Activated CD8-positive, alpha-beta memory T cell treated with anti-CD3 and anti-CD28 coated beads, Interleukin-2, amount 10 ng/mL, durations not matched to agents 7 days and 5 days (primary cell): ENCODE data around the gene HNRNPUL2. TPM values are rescaled to one million over a fixed set of nuclear protein-coding genes. Genes with fewer than 3 reads are reported as not detected.

Source experiments
- ATAC-seq: fragments of 150-1000 bp; cut with Tn5 transposase; one replicate; pipeline ENCODE4 v1.10.0; 2021; ENCODE audit warnings: moderate library complexity
- CTCF ChIA-PET: fragments of 350-600 bp; sonication (Branson Sonifier 250); formaldehyde crosslinking; loops from one replicate; lab custom pipeline; 2021; ENCODE audit warnings: antibody characterized with exemption; lab: Charles Lee
- DNase-seq: peaks from one replicate; pipeline ENCODE4 v3.0.0-alpha.2; 2020
- H3K27ac Mint-ChIP-seq: one replicate; pipeline ENCODE4 v1.8.0; 2021; ENCODE audit warnings: mild to moderate bottlenecking, mixed read lengths
- H3K27me3 Mint-ChIP-seq: one replicate; pipeline ENCODE4 v1.8.0; 2021; ENCODE audit warnings: mixed read lengths
- H3K36me3 Mint-ChIP-seq: one replicate; pipeline ENCODE4 v1.8.0; 2021; ENCODE audit warnings: mild to moderate bottlenecking, mixed read lengths
- H3K4me1 Mint-ChIP-seq: one replicate; pipeline ENCODE4 v1.8.0; 2021; ENCODE audit warnings: mixed read lengths
- H3K4me3 Mint-ChIP-seq: one replicate; pipeline ENCODE4 v1.8.0; 2021; ENCODE audit warnings: mild to moderate bottlenecking, moderate library complexity, mixed read lengths
- H3K9me3 Mint-ChIP-seq: one replicate; pipeline ENCODE4 v1.8.0; 2022; ENCODE audit warnings: low read depth, mixed read lengths
- total RNA-seq, 2 experiments: library from RNA; stranded (reverse); gene quantifications; one replicate each; pipeline ENCODE4 v1.2.3, GENCODE V29; 2021

The HNRNPUL2 gene
- total RNA-seq, 2 experiments from 2014 or later: 61.6 to 66.6 TPM

GRCh38 chr11:62671236-62671607 lies 56.0 kb downstream of the HNRNPUL2 start:
- DNase-seq (no peak), ATAC-seq (peak; percentile 20)
- Mint-ChIP-seq H3K9me3 (no peaks in the 10 kb centered on the region), H3K4me1 (peaks cover 55% of the 10 kb centered on the region), H3K36me3 (peaks cover 40% of the 10 kb centered on the region), H3K27ac (peak overlapping the region; percentile 96), H3K27me3 (no peaks in the 10 kb centered on the region), H3K4me3 (peak overlapping the region; percentile 95)
- CTCF ChIA-PET: interaction anchor here (0.7 to 7.7 kb wide), 13 partner anchors 10 to 247 kb away, joined by 3 to 50 read pairs (median 5); partner anchors contain the start of genes MTA2, TAF6L, TMEM179B and TUT1

- Mint-ChIP-seq H3K36me3 (peaks cover 43% of the 10 kb centered on the region), H3K27ac (peak overlapping the region; percentile 96), H3K27me3 (no peaks in the 10 kb centered on the region), H3K4me3 (peak overlapping the region; percentile 95), H3K4me1 (peaks cover 53% of the 10 kb centered on the region), H3K9me3 (no peaks in the 10 kb centered on the region)
- DNase-seq (no peak), ATAC-seq (no peak)
- CTCF ChIA-PET: interaction anchor here (0.9 to 7.7 kb wide), 9 partner anchors 11 to 245 kb away, joined by 3 to 50 read pairs (median 5); partner anchors contain the start of gene TUT1
These were observed 57.7 kb downstream of the HNRNPUL2 start for GRCh38 chr11:62669420-62670161.

- peak overlapping the region; percentile 95 for H3K27ac Mint-ChIP-seq
- peak overlapping the region; percentile 97 for H3K4me3 Mint-ChIP-seq
- CTCF ChIA-PET: interaction anchor here (0.8 to 7.7 kb wide), 6 partner anchors 12 to 124 kb away, joined by 3 to 50 read pairs (median 4); partner anchors contain the start of gene TUT1
- DNase-seq (no peak), ATAC-seq (no peak)
- H3K4me1 Mint-ChIP-seq: peaks cover 51% of the 10 kb centered on the region
- H3K36me3 Mint-ChIP-seq: peaks cover 49% of the 10 kb centered on the region
- H3K27me3 Mint-ChIP-seq: no peaks in the 10 kb centered on the region
- no peaks in the 10 kb centered on the region for H3K9me3 Mint-ChIP-seq
These were observed 59.8 kb downstream of the HNRNPUL2 start for GRCh38 chr11:62667460-62667859.

- peak overlapping the region; percentile 95 for H3K27ac Mint-ChIP-seq
- no peaks in the 10 kb centered on the region for H3K27me3 Mint-ChIP-seq
- peaks cover 47% of the 10 kb centered on the region for H3K36me3 Mint-ChIP-seq
- H3K9me3 Mint-ChIP-seq: no peaks in the 10 kb centered on the region
- no peak for ATAC-seq
- H3K4me1 Mint-ChIP-seq: peaks cover 46% of the 10 kb centered on the region
- no peak for DNase-seq
- CTCF ChIA-PET: interaction anchor here (0.9 to 3.2 kb wide), 6 partner anchors 8 to 87 kb away, joined by 3 to 19 read pairs (median 7); partner anchors contain the start of genes INTS5, TUT1 and ZBTB3
- H3K4me3 Mint-ChIP-seq: peak overlapping the region; percentile 97
These were observed 60.9 kb downstream of the HNRNPUL2 start for GRCh38 chr11:62666259-62666926.

GRCh38 chr11:62665599-62666258 lies 61.5 kb downstream of the HNRNPUL2 start:
- DNase-seq (peak; percentile 80), ATAC-seq (peak; percentile 34)
- CTCF ChIA-PET: interaction anchor here (0.6 to 3.2 kb wide), 21 partner anchors 9 to 216 kb away, joined by 3 to 21 read pairs (median 6); partner anchors contain the start of genes B3GAT3, GANAB, HNRNPUL2 and INTS5
- H3K4me3 Mint-ChIP-seq: peak overlapping the region; percentile 97
- peak overlapping the region; percentile 95 for H3K27ac Mint-ChIP-seq
- peaks cover 43% of the 10 kb centered on the region for H3K4me1 Mint-ChIP-seq
- no peaks in the 10 kb centered on the region for H3K9me3 Mint-ChIP-seq
- H3K27me3 Mint-ChIP-seq: no peaks in the 10 kb centered on the region
- peaks cover 43% of the 10 kb centered on the region for H3K36me3 Mint-ChIP-seq

GRCh38 chr11:62665075-62665598 lies 62.1 kb downstream of the HNRNPUL2 start, which contains the start of the genes C11orf98 and CSKMT:
TSS of gene C11orf98 (minus strand) at chr11:62665210. CDS start at chr11:62665169, 41 bp downstream.
TSS of gene CSKMT (plus strand) at chr11:62665312. CDS start at chr11:62665880, 568 bp downstream.
- Mint-ChIP-seq H3K4me3 (peak within 1 kb of the TSS; percentile 97), H3K4me1 (peaks cover 40% of the 10 kb centered on the region), H3K36me3 (peaks cover 42% of the 10 kb centered on the region), H3K9me3 (no peaks in the 10 kb centered on the region), H3K27me3 (no peaks in the 10 kb centered on the region), H3K27ac (peak within 1 kb of the TSS; percentile 95)
- ATAC-seq (peak; percentile 91), DNase-seq (peak; percentile 97)
- CTCF ChIA-PET: interaction anchor here (0.6 to 3.2 kb wide), 25 partner anchors 9 to 216 kb away, joined by 3 to 21 read pairs (median 5); partner anchors contain the start of genes B3GAT3, GANAB, HNRNPUL2 and INTS5

GRCh38 chr11:62664405-62665074 lies 62.7 kb downstream of the HNRNPUL2 start:
- peaks cover 34% of the 10 kb centered on the region for H3K4me1 Mint-ChIP-seq
- H3K27ac Mint-ChIP-seq: peak overlapping the region; percentile 95
- no peaks in the 10 kb centered on the region for H3K27me3 Mint-ChIP-seq
- peak overlapping the region; percentile 97 for H3K4me3 Mint-ChIP-seq
- DNase-seq: peak; percentile 78
- peak; percentile 41 for ATAC-seq
- CTCF ChIA-PET: interaction anchor here (0.9 to 3.2 kb wide), 23 partner anchors 9 to 217 kb away, joined by 3 to 21 read pairs (median 6); partner anchors contain the start of genes B3GAT3, GANAB, HNRNPUL2 and INTS5
- no peaks in the 10 kb centered on the region for H3K9me3 Mint-ChIP-seq
- peaks cover 41% of the 10 kb centered on the region for H3K36me3 Mint-ChIP-seq

Other genes with a start within 250 kb of the HNRNPUL2 start
- gene AHNAK, start 180.7 kb downstream of the HNRNPUL2 start, total RNA-seq: 100 to 1,000 TPM; 180 to 390 TPM
- 1,000 to 10,000 TPM in 1 of 2 experiments, 100 to 1,000 TPM in 1; 878 to 1,201 TPM for gene EEF1G, start 153.6 kb downstream of the HNRNPUL2 start, total RNA-seq
- gene TUT1, start 135.9 kb downstream of the HNRNPUL2 start, total RNA-seq: 10 to 100 TPM; 24.7 to 29.6 TPM
- gene MTA2, start 125.6 kb downstream of the HNRNPUL2 start, total RNA-seq: 100 to 1,000 TPM; 245 to 264 TPM
- 100 to 1,000 TPM; 132 to 133 TPM for gene EML3, start 114.7 kb downstream of the HNRNPUL2 start, total RNA-seq
- 1 to 10 TPM; 1.1 to 1.5 TPM for gene ROM1, start 114.2 kb downstream of the HNRNPUL2 start, total RNA-seq
- gene B3GAT3, start 105.5 kb downstream of the HNRNPUL2 start, total RNA-seq: 10 to 100 TPM; 64.5 to 69.7 TPM
- gene GANAB, start 80.8 kb downstream of the HNRNPUL2 start, total RNA-seq: 100 to 1,000 TPM; 248 to 275 TPM
- gene INTS5, start 74.2 kb downstream of the HNRNPUL2 start, total RNA-seq: 10 to 100 TPM; 27.9 to 35.7 TPM
- gene C11orf98, start 62.2 kb downstream of the HNRNPUL2 start, total RNA-seq: 100 to 1,000 TPM; 130 to 131 TPM
- 10 to 100 TPM; 23.7 to 31.0 TPM for gene CSKMT, start 62.1 kb downstream of the HNRNPUL2 start, total RNA-seq
- 1 to 10 TPM; 7.2 to 9.0 TPM for gene UQCC3, start 55.8 kb downstream of the HNRNPUL2 start, total RNA-seq
- gene LBHD1, start 55.2 kb downstream of the HNRNPUL2 start, total RNA-seq: 10 to 100 TPM; 17.7 to 27.5 TPM
- 100 to 1,000 TPM; 115 to 152 TPM for gene UBXN1, start 48.4 kb downstream of the HNRNPUL2 start, total RNA-seq
- gene LRRN4CL, start 37.9 kb downstream of the HNRNPUL2 start, total RNA-seq: under 1 TPM; 0.14 to 0.15 TPM
- gene BSCL2, start 20.0 kb downstream of the HNRNPUL2 start, total RNA-seq: 10 to 100 TPM; 24.2 to 29.6 TPM
- gene GNG3, start 19.8 kb downstream of the HNRNPUL2 start, total RNA-seq: not detected
- 10 to 100 TPM; 47.5 to 49.2 TPM for gene TTC9C, start 1.0 kb upstream of the HNRNPUL2 start, total RNA-seq
- gene ZBTB3, start 26.7 kb upstream of the HNRNPUL2 start, total RNA-seq: 10 to 100 TPM in 1 of 2 experiments, 1 to 10 TPM in 1; 9.3 to 10.2 TPM
- gene POLR2G, start 34.1 kb upstream of the HNRNPUL2 start, total RNA-seq: 100 to 1,000 TPM in 1 of 2 experiments, 10 to 100 TPM in 1; 77.2 to 110 TPM
- gene TAF6L, start 43.9 kb upstream of the HNRNPUL2 start, total RNA-seq: 10 to 100 TPM; 23.5 to 25.0 TPM
- 10 to 100 TPM; 42.4 to 43.0 TPM for gene TMEM179B, start 59.9 kb upstream of the HNRNPUL2 start, total RNA-seq
- 10 to 100 TPM; 14.4 to 17.9 TPM for gene TMEM223, start 64.5 kb upstream of the HNRNPUL2 start, total RNA-seq
- gene NXF1, start 78.0 kb upstream of the HNRNPUL2 start, total RNA-seq: 100 to 1,000 TPM in 1 of 2 experiments, 10 to 100 TPM in 1; 93.6 to 120 TPM
- 10 to 100 TPM; 30.8 to 38.4 TPM for gene STX5, start 104.6 kb upstream of the HNRNPUL2 start, total RNA-seq
- not detected for gene TEX54, start 105.4 kb upstream of the HNRNPUL2 start, total RNA-seq
- 10 to 100 TPM; 82.9 to 83.9 TPM for gene WDR74, start 112.1 kb upstream of the HNRNPUL2 start, total RNA-seq
- gene SLC3A2, start 153.4 kb upstream of the HNRNPUL2 start, total RNA-seq: 100 to 1,000 TPM; 213 to 259 TPM
- gene CHRM1, start 193.9 kb upstream of the HNRNPUL2 start, total RNA-seq: not detected